WTC11 (cell line): Measurements from ENCODE around the gene ANKFN1. TPM values are rescaled to one million over a fixed set of nuclear protein-coding genes. Genes with fewer than 3 reads are reported as not detected.

Experiments used
- ATAC-seq: fragments of 200-7000 bp; cut with Tn5 transposase; 2 replicates; pipeline ENCODE4 v1.10.0; 2021; ENCODE audit warnings: mild to moderate bottlenecking, moderate library complexity
- CTCF ChIA-PET: fragments of 300-600 bp; sonication (Branson Sonifier 250); formaldehyde crosslinking; loops from one replicate; lab custom pipeline; 2021; ENCODE audit warnings: antibody characterized with exemption; lab: Charles Lee
- POLR2A ChIA-PET: fragments of 350-600 bp; sonication (Branson Sonifier 250); formaldehyde crosslinking; loops from one replicate; lab custom pipeline; 2021; ENCODE audit warnings: antibody characterized with exemption; lab: Charles Lee
- DNase-seq: peaks from one replicate; pipeline ENCODE4 v3.0.0; 2021; ENCODE audit warnings: low spot score
- H3K27ac Mint-ChIP-seq: 2 replicates; pipeline ENCODE4 v1.8.0; 2021; ENCODE audit warnings: mixed read lengths
- H3K27me3 Mint-ChIP-seq: 2 replicates; pipeline ENCODE4 v1.8.0; 2021; ENCODE audit warnings: low read depth, mild to moderate bottlenecking, moderate library complexity, mixed read lengths
- H3K36me3 Mint-ChIP-seq: 2 replicates; pipeline ENCODE4 v1.8.0; 2021; ENCODE audit warnings: mixed read lengths
- H3K4me1 Mint-ChIP-seq: 2 replicates; pipeline ENCODE4 v1.8.0; 2022; ENCODE audit warnings: mixed read lengths
- H3K4me3 Mint-ChIP-seq: 2 replicates; pipeline ENCODE4 v1.8.0; 2021; ENCODE audit warnings: mild to moderate bottlenecking, moderate library complexity, mixed read lengths
- H3K9me3 Mint-ChIP-seq: 2 replicates; pipeline ENCODE4 v1.8.0; 2021; ENCODE audit warnings: mixed read lengths
- ATF1 ChIP-seq: sonication (generic); formaldehyde crosslinking; IDR thresholded peaks from 2 replicates; pipeline ENCODE4 v1.8.1; 2023; ENCODE audit warnings: mild to moderate bottlenecking, moderate library complexity, missing genetic modification reagents
- ATF3 ChIP-seq: sonication (generic); formaldehyde crosslinking; conservative IDR thresholded peaks from 2 replicates; pipeline ENCODE4 v1.8.1; 2022; ENCODE audit warnings: mild to moderate bottlenecking, missing genetic modification reagents
- FOXP1 ChIP-seq: sonication (generic); formaldehyde crosslinking; IDR thresholded peaks from 2 replicates; pipeline ENCODE4 v1.8.0; 2022; ENCODE audit warnings: missing genetic modification reagents, mild to moderate bottlenecking, moderate library complexity, borderline replicate concordance
- FOXP4 ChIP-seq: sonication (generic); formaldehyde crosslinking; IDR thresholded peaks from 2 replicates; pipeline ENCODE4 v1.8.0; 2022; ENCODE audit warnings: mild to moderate bottlenecking, missing genetic modification reagents
- IRF2 ChIP-seq: sonication (generic); formaldehyde crosslinking; IDR thresholded peaks from 2 replicates; pipeline ENCODE4 v1.8.0; 2022; ENCODE audit warnings: low read depth, missing genetic modification reagents, borderline replicate concordance
- JUN ChIP-seq: sonication (generic); formaldehyde crosslinking; IDR thresholded peaks from 2 replicates; pipeline ENCODE4 v1.8.0; 2023; ENCODE audit warnings: mild to moderate bottlenecking, missing genetic modification reagents
- MXD4 ChIP-seq: fragments of 250-450 bp; sonication (Bioruptor Pico); IDR thresholded peaks from 2 replicates; pipeline ENCODE4 v1.8.0; 2021; ENCODE audit warnings: mild to moderate bottlenecking, moderate library complexity, borderline replicate concordance
- RORB ChIP-seq: fragments of 250-450 bp; sonication (Bioruptor Pico); IDR thresholded peaks from 2 replicates; pipeline ENCODE4 v1.9.0; 2021; ENCODE audit warnings: mild to moderate bottlenecking
- STAT6 ChIP-seq: sonication (generic); formaldehyde crosslinking; conservative IDR thresholded peaks from 2 replicates; pipeline ENCODE4 v1.8.1; 2023; ENCODE audit warnings: mild to moderate bottlenecking, low read depth, missing genetic modification reagents, moderate library complexity
- TEAD1 ChIP-seq: sonication (generic); formaldehyde crosslinking; IDR thresholded peaks from 2 replicates; pipeline ENCODE4 v1.8.0; 2022; ENCODE audit warnings: mild to moderate bottlenecking, missing genetic modification reagents
- TP53 ChIP-seq: sonication (generic); formaldehyde crosslinking; IDR thresholded peaks from 2 replicates; pipeline ENCODE4 v1.8.1; 2023; ENCODE audit warnings: mild to moderate bottlenecking, missing genetic modification reagents
- USF2 ChIP-seq: sonication (generic); formaldehyde crosslinking; IDR thresholded peaks from 2 replicates; pipeline ENCODE4 v1.8.1; 2023; ENCODE audit warnings: mild to moderate bottlenecking, missing genetic modification reagents, moderate library complexity
- ZNF138 ChIP-seq: sonication (generic); formaldehyde crosslinking; conservative IDR thresholded peaks from 2 replicates; pipeline ENCODE4 v1.8.1; 2022; ENCODE audit warnings: mild to moderate bottlenecking, moderate library complexity, missing genetic modification reagents
- ZNF219 ChIP-seq: sonication (generic); formaldehyde crosslinking; IDR thresholded peaks from 2 replicates; pipeline ENCODE4 v1.8.0; 2023; ENCODE audit warnings: missing genetic modification reagents, mild to moderate bottlenecking, borderline replicate concordance
- ZNF281 ChIP-seq: sonication (generic); formaldehyde crosslinking; IDR thresholded peaks from 2 replicates; pipeline ENCODE4 v1.8.0; 2023; ENCODE audit warnings: mild to moderate bottlenecking, missing genetic modification reagents
- ZNF317 ChIP-seq: sonication (generic); formaldehyde crosslinking; IDR thresholded peaks from 2 replicates; pipeline ENCODE4 v1.8.1; 2023; ENCODE audit warnings: low read depth, mild to moderate bottlenecking, moderate library complexity, missing genetic modification reagents, borderline replicate concordance
- ZSCAN18 ChIP-seq: fragments of 250-450 bp; sonication (Bioruptor Pico); IDR thresholded peaks from 2 replicates; pipeline ENCODE4 v2.1.2; 2022; ENCODE audit warnings: mild to moderate bottlenecking, moderate library complexity
- total RNA-seq: library from RNA; stranded (reverse); gene quantifications from 3 replicates; pipeline ENCODE4 v1.2.3, GENCODE V29; 2021

The ANKFN1 gene
- total RNA-seq, 1 experiment from 2014 or later = 0.24 TPM

GRCh38 chr17:56416682-56417351 is 263.5 kb downstream of the ANKFN1 start:
- Mint-ChIP-seq H3K27me3 (no peaks in the 10 kb centered on the region), H3K4me1 (no peaks in the 10 kb centered on the region), H3K9me3 (peaks cover 25% of the 10 kb centered on the region), H3K36me3 (peaks cover 3% of the 10 kb centered on the region), H3K4me3 (no peak overlapping the region), H3K27ac (no peak overlapping the region)
- ChIA-PET CTCF (interaction anchor here (1.1 kb wide), 1 partner anchor 185 kb away, joined by 3 read pairs; no protein-coding TSS in a partner anchor), POLR2A (no interaction called here)
- no peak for DNase-seq
- no peak for ATAC-seq
- TF ChIP-seq ZNF219 (CRISPR knock-in tag) = no peak

- H3K27ac Mint-ChIP-seq = no peak overlapping the region
- no peak overlapping the region for H3K4me3 Mint-ChIP-seq
- H3K27me3 Mint-ChIP-seq = no peaks in the 10 kb centered on the region; the same call in 1 of the 2 replicates
- no peaks in the 10 kb centered on the region for H3K4me1 Mint-ChIP-seq
- no peak for TF ChIP-seq TEAD1 (CRISPR knock-in tag)
- no peaks in the 10 kb centered on the region for H3K9me3 Mint-ChIP-seq
- ChIA-PET POLR2A (no interaction called here), CTCF (no interaction called here)
- DNase-seq (no peak), ATAC-seq (no peak)
- no peaks in the 10 kb centered on the region for H3K36me3 Mint-ChIP-seq
Measured at GRCh38 chr17:56424005-56424404, 270.7 kb downstream of the ANKFN1 start.

- Mint-ChIP-seq H3K9me3 (no peaks in the 10 kb centered on the region), H3K27me3 (no peaks in the 10 kb centered on the region; the same call in 1 of the 2 replicates), H3K27ac (no peak overlapping the region), H3K4me1 (no peaks in the 10 kb centered on the region), H3K36me3 (no peaks in the 10 kb centered on the region), H3K4me3 (no peak overlapping the region)
- CTCF ChIA-PET = no interaction called here
- POLR2A ChIA-PET = no interaction called here
- no peak for DNase-seq
- no peak for ATAC-seq
- TF ChIP-seq ATF3 (CRISPR knock-in tag) = no peak
- TF ChIP-seq, all 79 proteins: peak for 0
Measured at GRCh38 chr17:56424543-56425044, 271.3 kb downstream of the ANKFN1 start.

- Mint-ChIP-seq H3K27ac (no peak overlapping the region; the same call in 1 of the 2 replicates), H3K9me3 (no peaks in the 10 kb centered on the region), H3K4me1 (no peaks in the 10 kb centered on the region), H3K36me3 (no peaks in the 10 kb centered on the region), H3K4me3 (no peak overlapping the region), H3K27me3 (no peaks in the 10 kb centered on the region; the same call in 1 of the 2 replicates)
- ChIA-PET CTCF (no interaction called here), POLR2A (no interaction called here)
- DNase-seq (no peak), ATAC-seq (no peak)
- TF ChIP-seq ZNF138 (CRISPR knock-in tag) (no peak), ZNF281 (CRISPR knock-in tag) (no peak), JUN (CRISPR knock-in tag) (no peak), IRF2 (CRISPR knock-in tag) (no peak), ZSCAN18 (CRISPR knock-in tag) (no peak), STAT6 (no peak), MXD4 (CRISPR knock-in tag) (no peak), FOXP1 (CRISPR knock-in tag) (no peak), ATF1 (no peak), RORB (CRISPR knock-in tag) (no peak), ZNF317 (CRISPR knock-in tag) (no peak), FOXP4 (CRISPR knock-in tag) (no peak), ZNF219 (CRISPR knock-in tag) (no peak), USF2 (CRISPR knock-in tag) (no peak), TP53 (CRISPR knock-in tag) (no peak)
Measured at GRCh38 chr17:56425483-56425882, 272.2 kb downstream of the ANKFN1 start.
